ENCODE data around the gene PDGFD.

Gene PDGFD

GRCh38 chr11:103880968-103881367 is 283.0 kb downstream of the PDGFD start:
- no peak for TF ChIP-seq CTCF (IDR thresholded peaks at IDR 0.05; ENCODE audit: low read depth, low read length)
- DNase-seq (ENCODE audit: extremely low read depth, low read depth), result no peak

GRCh38 chr11:103878646-103879045 is 285.3 kb downstream of the PDGFD start:
- TF ChIP-seq CTCF (IDR thresholded peaks at IDR 0.05; ENCODE audit: low read depth, low read length), result no peak
- no peak for DNase-seq (ENCODE audit: extremely low read depth, low read depth)

GRCh38 chr11:103877221-103877620 is 286.7 kb downstream of the PDGFD start:
- no peak for TF ChIP-seq CTCF (IDR thresholded peaks at IDR 0.05; ENCODE audit: low read depth, low read length)
- no peak for DNase-seq (ENCODE audit: extremely low read depth, low read depth)

- DNase-seq (ENCODE audit: extremely low read depth, low read depth), result no peak
- TF ChIP-seq CTCF (IDR thresholded peaks at IDR 0.05; ENCODE audit: low read depth, low read length), result no peak
Observed at GRCh38 chr11:103875855-103876510, 288.0 kb downstream of the PDGFD start.

- DNase-seq (ENCODE audit: extremely low read depth, low read depth), result no peak
- no peak for TF ChIP-seq CTCF (IDR thresholded peaks at IDR 0.05; ENCODE audit: low read depth, low read length)
Observed at GRCh38 chr11:103872748-103873147, 291.2 kb downstream of the PDGFD start.

- DNase-seq (ENCODE audit: extremely low read depth, low read depth), result no peak
- no peak for TF ChIP-seq CTCF (IDR thresholded peaks at IDR 0.05; ENCODE audit: low read depth, low read length)
Observed at GRCh38 chr11:103871923-103872551, 291.9 kb downstream of the PDGFD start.

- no peak for TF ChIP-seq CTCF (IDR thresholded peaks at IDR 0.05; ENCODE audit: low read depth, low read length)
- DNase-seq (ENCODE audit: extremely low read depth, low read depth), result no peak
Observed at GRCh38 chr11:103870821-103871309, 293.1 kb downstream of the PDGFD start.
